ENCODE results near the gene KCNJ3.
"Not testable (repeated sequence)": the region's sequence is repeated elsewhere in the genome, so short reads cannot be mapped to it uniquely, and the experiment has no call there.

The KCNJ3 gene

DNA sequence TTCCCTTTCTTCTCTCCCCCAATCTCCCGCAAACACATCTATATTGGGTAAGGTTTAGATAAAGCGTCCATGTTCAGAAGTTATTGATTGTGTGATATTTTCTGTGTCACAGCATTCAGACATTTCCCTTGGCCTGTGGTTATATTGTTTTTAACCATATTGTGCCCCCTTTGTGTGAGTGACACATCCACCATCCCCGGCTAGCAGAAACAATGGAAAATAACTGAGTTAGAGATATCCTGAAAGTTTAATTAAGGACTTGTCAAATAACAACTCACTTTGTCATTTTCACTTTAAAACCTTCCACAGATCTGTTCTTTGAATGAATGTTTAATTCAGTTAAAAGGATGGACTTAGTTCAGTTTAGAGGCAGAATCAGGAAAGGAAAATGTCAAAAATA lies 151.0 kb downstream of the KCNJ3 start:
- DNase-seq: no peak

GRCh38 chr2:154850532-154850931 lies 152.0 kb downstream of the KCNJ3 start:
- DNase-seq: no peak

- DNase-seq: no peak
These were observed 156.6 kb downstream of the KCNJ3 start for GRCh38 chr2:154855138-154855537.

GRCh38 chr2:154867151-154867550 lies 168.7 kb downstream of the KCNJ3 start:
- DNase-seq: not testable (repeated sequence)

GRCh38 chr2:154875999-154876398 lies 177.5 kb downstream of the KCNJ3 start:
- no peak for DNase-seq

GRCh38 chr2:154882725-154883124 lies 184.2 kb downstream of the KCNJ3 start:
- DNase-seq: no peak

DNA sequence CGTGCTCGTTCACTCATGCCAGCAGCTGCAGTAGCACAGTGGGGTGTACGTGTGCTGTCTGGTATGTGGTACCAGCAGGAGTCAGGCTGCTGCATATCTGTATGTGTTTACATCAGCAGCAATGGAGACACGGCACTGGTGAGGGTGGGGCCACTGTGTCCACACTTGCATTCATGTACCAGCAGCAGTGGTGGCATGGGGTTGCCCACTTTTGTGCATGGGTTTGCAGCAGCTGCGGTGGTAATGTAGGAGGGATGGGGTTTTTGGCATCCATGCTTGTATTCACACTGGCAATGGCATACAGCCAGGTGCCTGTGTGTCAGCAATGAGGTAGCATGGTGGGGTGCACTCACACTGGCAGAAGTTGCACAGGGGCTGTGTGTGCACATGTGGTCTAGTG lies 187.8 kb downstream of the KCNJ3 start:
- DNase-seq: no peak

DNA sequence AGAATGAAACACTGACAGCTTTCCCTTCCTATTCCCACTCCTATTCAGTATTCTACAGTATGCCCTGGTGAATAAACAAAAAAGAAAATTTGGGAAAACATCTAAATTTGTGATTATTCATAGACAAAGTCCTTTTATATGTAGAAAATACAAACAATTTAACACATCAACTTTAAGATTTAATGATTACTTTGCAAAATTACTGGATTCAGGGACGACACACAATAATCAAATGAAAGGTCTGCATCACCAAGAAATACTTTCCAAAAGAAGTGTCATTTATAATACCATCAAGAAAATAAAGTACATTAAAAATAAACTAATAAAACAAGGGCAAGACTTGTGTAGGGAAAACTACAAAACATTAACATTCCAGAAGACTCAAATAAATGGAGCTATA lies 199.8 kb downstream of the KCNJ3 start:
- DNase-seq: no peak

- no peak for DNase-seq
These were observed 202.6 kb downstream of the KCNJ3 start for GRCh38 chr2:154901063-154901462.
